ENCODE data around the gene MARK3.

MARK3 gene

GRCh38 chr14:103433916-103434563, 48.8 kb downstream of the MARK3 start:
- Histone ChIP-seq H3K4me3 (ENCODE audit: low read length) (no peak overlapping the region), H3K4me1 (ENCODE audit: control insufficient read depth, insufficient read depth, low read length) (peaks cover 6% of the 10 kb centered on the region), H3K27me3 (ENCODE audit: control insufficient read depth, insufficient read depth, low read length) (no peaks in the 10 kb centered on the region), H3K9ac (ENCODE audit: low read length) (no peak overlapping the region), H3K36me3 (ENCODE audit: control insufficient read depth, insufficient read depth, low read length) (no peaks in the 10 kb centered on the region), H3K9me3 (ENCODE audit: control insufficient read depth, low read length) (no peaks in the 10 kb centered on the region)

- Histone ChIP-seq H3K27me3 (ENCODE audit: control insufficient read depth, insufficient read depth, low read length) (no peaks in the 10 kb centered on the region), H3K4me3 (ENCODE audit: low read length) (no peak overlapping the region), H3K9me3 (ENCODE audit: control insufficient read depth, low read length) (no peaks in the 10 kb centered on the region), H3K4me1 (ENCODE audit: control insufficient read depth, insufficient read depth, low read length) (no peaks in the 10 kb centered on the region), H3K36me3 (ENCODE audit: control insufficient read depth, insufficient read depth, low read length) (no peaks in the 10 kb centered on the region), H3K9ac (ENCODE audit: low read length) (no peak overlapping the region)
Observed at GRCh38 chr14:103434868-103435442, 49.7 kb downstream of the MARK3 start.

- Histone ChIP-seq H3K4me1 (ENCODE audit: control insufficient read depth, insufficient read depth, low read length) (no peaks in the 10 kb centered on the region), H3K36me3 (ENCODE audit: control insufficient read depth, insufficient read depth, low read length) (no peaks in the 10 kb centered on the region)
Observed at GRCh38 chr14:103436533-103436932, 51.3 kb downstream of the MARK3 start.

GRCh38 chr14:103442288-103442687, 57.1 kb downstream of the MARK3 start:
- no peak overlapping the region for H3K9ac ChIP-seq (ENCODE audit: low read length)
- peaks cover 6% of the 10 kb centered on the region for H3K4me1 ChIP-seq (ENCODE audit: control insufficient read depth, insufficient read depth, low read length)
- no peaks in the 10 kb centered on the region for H3K27me3 ChIP-seq (ENCODE audit: control insufficient read depth, insufficient read depth, low read length)
- H3K36me3 ChIP-seq (ENCODE audit: control insufficient read depth, insufficient read depth, low read length): no peaks in the 10 kb centered on the region
- no peaks in the 10 kb centered on the region for H3K9me3 ChIP-seq (ENCODE audit: control insufficient read depth, low read length)
- no peak overlapping the region for H3K4me3 ChIP-seq (ENCODE audit: low read length)

More at GRCh38 chr14:103436533-103436932, 51.3 kb downstream of the MARK3 start:
- Histone ChIP-seq H3K9ac (ENCODE audit: low read length) (no peak overlapping the region), H3K4me3 (ENCODE audit: low read length) (no peak overlapping the region), H3K9me3 (ENCODE audit: control insufficient read depth, low read length) (no peaks in the 10 kb centered on the region), H3K27me3 (ENCODE audit: control insufficient read depth, insufficient read depth, low read length) (no peaks in the 10 kb centered on the region)

DNA sequence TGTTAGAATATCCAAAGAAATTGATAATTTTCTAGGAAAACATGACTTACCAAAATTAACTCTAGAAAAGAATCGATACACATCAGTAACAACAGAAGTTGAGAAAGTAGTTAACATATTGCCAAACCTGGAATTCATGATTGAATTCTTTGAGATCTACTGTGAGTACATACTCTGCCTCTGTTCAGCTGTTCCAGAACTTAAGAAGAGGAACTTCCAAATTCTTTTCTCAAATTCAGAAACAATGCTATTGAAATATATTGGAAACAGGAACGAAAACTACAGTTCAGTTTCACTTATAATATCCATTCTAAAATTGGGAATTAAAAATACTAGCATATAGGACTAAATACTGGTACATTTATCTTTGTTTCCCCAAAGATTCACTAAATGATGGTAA, 57.9 kb downstream of the MARK3 start:
- H3K4me3 ChIP-seq (ENCODE audit: low read length): no peak overlapping the region
- H3K9ac ChIP-seq (ENCODE audit: low read length): no peak overlapping the region
- no peaks in the 10 kb centered on the region for H3K36me3 ChIP-seq (ENCODE audit: control insufficient read depth, insufficient read depth, low read length)
- peaks cover 6% of the 10 kb centered on the region for H3K4me1 ChIP-seq (ENCODE audit: control insufficient read depth, insufficient read depth, low read length)
- no peaks in the 10 kb centered on the region for H3K9me3 ChIP-seq (ENCODE audit: control insufficient read depth, low read length)
- no peaks in the 10 kb centered on the region for H3K27me3 ChIP-seq (ENCODE audit: control insufficient read depth, insufficient read depth, low read length)

GRCh38 chr14:103444837-103445524, 59.8 kb downstream of the MARK3 start:
- no peaks in the 10 kb centered on the region for H3K9me3 ChIP-seq (ENCODE audit: control insufficient read depth, low read length)
- H3K36me3 ChIP-seq (ENCODE audit: control insufficient read depth, insufficient read depth, low read length): no peaks in the 10 kb centered on the region
- peaks cover 6% of the 10 kb centered on the region for H3K4me1 ChIP-seq (ENCODE audit: control insufficient read depth, insufficient read depth, low read length)
- H3K9ac ChIP-seq (ENCODE audit: low read length): no peak overlapping the region
- H3K27me3 ChIP-seq (ENCODE audit: control insufficient read depth, insufficient read depth, low read length): no peaks in the 10 kb centered on the region
- H3K4me3 ChIP-seq (ENCODE audit: low read length): no peak overlapping the region

- Histone ChIP-seq H3K4me3 (ENCODE audit: low read length) (no peak overlapping the region), H3K27me3 (ENCODE audit: control insufficient read depth, insufficient read depth, low read length) (no peaks in the 10 kb centered on the region), H3K9me3 (ENCODE audit: control insufficient read depth, low read length) (no peaks in the 10 kb centered on the region), H3K36me3 (ENCODE audit: control insufficient read depth, insufficient read depth, low read length) (no peaks in the 10 kb centered on the region), H3K9ac (ENCODE audit: low read length) (no peak overlapping the region), H3K4me1 (ENCODE audit: control insufficient read depth, insufficient read depth, low read length) (peaks cover 13% of the 10 kb centered on the region)
Observed at GRCh38 chr14:103445806-103446205, 60.6 kb downstream of the MARK3 start.

DNA sequence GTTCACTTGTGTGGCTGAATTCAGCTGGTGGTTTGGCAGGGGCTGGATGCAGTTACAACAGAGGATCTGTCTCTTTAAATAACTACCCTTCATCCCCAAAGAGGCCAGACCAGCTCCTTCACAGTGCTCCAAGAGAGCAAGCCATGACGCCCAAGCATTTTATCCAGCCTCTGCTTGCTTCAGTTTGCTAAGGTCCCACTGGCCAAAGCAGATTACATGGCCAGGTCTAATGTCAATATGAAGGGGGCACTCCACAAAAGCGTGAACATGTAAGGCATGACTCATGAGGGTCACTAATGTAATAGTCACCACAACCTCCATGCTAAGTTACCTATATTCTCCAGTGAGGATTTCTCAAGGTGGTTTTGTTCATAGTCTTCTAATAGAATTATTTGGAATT, 62.9 kb downstream of the MARK3 start:
- Histone ChIP-seq H3K9ac (ENCODE audit: low read length) (no peak overlapping the region), H3K4me1 (ENCODE audit: control insufficient read depth, insufficient read depth, low read length) (peaks cover 17% of the 10 kb centered on the region), H3K27me3 (ENCODE audit: control insufficient read depth, insufficient read depth, low read length) (no peaks in the 10 kb centered on the region), H3K9me3 (ENCODE audit: control insufficient read depth, low read length) (no peaks in the 10 kb centered on the region), H3K4me3 (ENCODE audit: low read length) (no peak overlapping the region), H3K36me3 (ENCODE audit: control insufficient read depth, insufficient read depth, low read length) (no peaks in the 10 kb centered on the region)

- H3K36me3 ChIP-seq (ENCODE audit: control insufficient read depth, insufficient read depth, low read length): peaks cover 4% of the 10 kb centered on the region
- no peaks in the 10 kb centered on the region for H3K9me3 ChIP-seq (ENCODE audit: control insufficient read depth, low read length)
- H3K27me3 ChIP-seq (ENCODE audit: control insufficient read depth, insufficient read depth, low read length): no peaks in the 10 kb centered on the region
- H3K4me3 ChIP-seq (ENCODE audit: low read length): no peak overlapping the region
- H3K9ac ChIP-seq (ENCODE audit: low read length): no peak overlapping the region
- peaks cover 16% of the 10 kb centered on the region for H3K4me1 ChIP-seq (ENCODE audit: control insufficient read depth, insufficient read depth, low read length)
Observed at GRCh38 chr14:103449634-103450161, 64.5 kb downstream of the MARK3 start.

DNA sequence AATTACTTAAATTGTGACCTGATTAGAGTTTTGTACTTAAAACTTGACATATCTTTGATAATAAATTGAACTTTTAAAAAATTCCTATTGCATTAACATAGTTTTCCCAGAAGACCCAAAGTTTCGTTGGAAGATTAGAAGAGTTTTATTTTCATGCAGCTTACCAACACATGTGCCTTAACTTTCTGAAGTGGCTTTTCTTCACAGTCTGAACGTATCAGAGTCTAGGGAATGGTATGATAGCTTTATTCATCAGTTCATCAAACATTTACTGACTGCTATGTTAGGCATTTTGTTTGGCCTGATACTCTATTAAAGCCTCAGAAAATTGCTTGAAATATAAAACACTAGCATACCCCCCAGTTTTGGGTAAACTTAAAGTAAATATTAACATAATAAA, 65.2 kb downstream of the MARK3 start:
- Histone ChIP-seq H3K27me3 (ENCODE audit: control insufficient read depth, insufficient read depth, low read length) (no peaks in the 10 kb centered on the region), H3K4me1 (ENCODE audit: control insufficient read depth, insufficient read depth, low read length) (peaks cover 11% of the 10 kb centered on the region), H3K9me3 (ENCODE audit: control insufficient read depth, low read length) (no peaks in the 10 kb centered on the region), H3K36me3 (ENCODE audit: control insufficient read depth, insufficient read depth, low read length) (peaks cover 4% of the 10 kb centered on the region), H3K9ac (ENCODE audit: low read length) (no peak overlapping the region), H3K4me3 (ENCODE audit: low read length) (no peak overlapping the region)

- Histone ChIP-seq H3K36me3 (ENCODE audit: control insufficient read depth, insufficient read depth, low read length) (peaks cover 4% of the 10 kb centered on the region), H3K4me3 (ENCODE audit: low read length) (no peak overlapping the region), H3K4me1 (ENCODE audit: control insufficient read depth, insufficient read depth, low read length) (peaks cover 18% of the 10 kb centered on the region), H3K9me3 (ENCODE audit: control insufficient read depth, low read length) (no peaks in the 10 kb centered on the region), H3K9ac (ENCODE audit: low read length) (no peak overlapping the region), H3K27me3 (ENCODE audit: control insufficient read depth, insufficient read depth, low read length) (no peaks in the 10 kb centered on the region)
Observed at GRCh38 chr14:103451401-103451800, 66.2 kb downstream of the MARK3 start.

- no peaks in the 10 kb centered on the region for H3K9me3 ChIP-seq (ENCODE audit: control insufficient read depth, low read length)
- H3K9ac ChIP-seq (ENCODE audit: low read length): no peak overlapping the region
- no peaks in the 10 kb centered on the region for H3K27me3 ChIP-seq (ENCODE audit: control insufficient read depth, insufficient read depth, low read length)
- no peak overlapping the region for H3K4me3 ChIP-seq (ENCODE audit: low read length)
- peaks cover 29% of the 10 kb centered on the region for H3K4me1 ChIP-seq (ENCODE audit: control insufficient read depth, insufficient read depth, low read length)
- peaks cover 4% of the 10 kb centered on the region for H3K36me3 ChIP-seq (ENCODE audit: control insufficient read depth, insufficient read depth, low read length)
Observed at GRCh38 chr14:103453791-103454190, 68.6 kb downstream of the MARK3 start.
